Left forelimb (tissue), 1 donor: Measurements from ENCODE around the gene AASDH.
A peak's percentile ranks its signal among the peaks of the same experiment; 100 is the strongest.

Experiments
- DNase-seq: peaks from one replicate; pipeline ENCODE4 v3.0.0-alpha.2; 2018; ENCODE audit warnings: low spot score

Gene AASDH

GRCh38 chr4:56315543-56315942 lies 71.7 kb downstream of the AASDH start:
- no peak for DNase-seq

GRCh38 chr4:56315041-56315440 lies 72.2 kb downstream of the AASDH start:
- DNase-seq = no peak

GRCh38 chr4:56314207-56314915 lies 72.9 kb downstream of the AASDH start:
- DNase-seq = peak; percentile 47

GRCh38 chr4:56313132-56313531 lies 74.2 kb downstream of the AASDH start:
- no peak for DNase-seq

- no peak for DNase-seq
Observed at GRCh38 chr4:56311299-56311975, 75.9 kb downstream of the AASDH start.

- no peak for DNase-seq
Observed at GRCh38 chr4:56310401-56311125, 76.7 kb downstream of the AASDH start.

- DNase-seq = no peak
Observed at GRCh38 chr4:56308384-56308783, 78.9 kb downstream of the AASDH start.

GRCh38 chr4:56307423-56307822 lies 79.9 kb downstream of the AASDH start:
- no peak for DNase-seq

GRCh38 chr4:56305390-56305789 lies 81.9 kb downstream of the AASDH start:
- no peak for DNase-seq

GRCh38 chr4:56303921-56304320 lies 83.4 kb downstream of the AASDH start:
- no peak for DNase-seq

- DNase-seq = no peak
Observed at GRCh38 chr4:56302760-56303159, 84.5 kb downstream of the AASDH start.

GRCh38 chr4:56301997-56302496 lies 85.2 kb downstream of the AASDH start:
- DNase-seq = no peak

GRCh38 chr4:56301181-56301996 lies 85.9 kb downstream of the AASDH start:
- DNase-seq = no peak

GRCh38 chr4:56298236-56298635 lies 89.1 kb downstream of the AASDH start:
- no peak for DNase-seq

GRCh38 chr4:56297776-56298175 lies 89.5 kb downstream of the AASDH start:
- no peak for DNase-seq

GRCh38 chr4:56296526-56296925 lies 90.8 kb downstream of the AASDH start:
- no peak for DNase-seq

GRCh38 chr4:56293121-56293520 lies 94.2 kb downstream of the AASDH start:
- DNase-seq = no peak

- DNase-seq = peak; percentile 70
Observed at GRCh38 chr4:56289934-56290333, 97.4 kb downstream of the AASDH start.

- DNase-seq = no peak
Observed at GRCh38 chr4:56288663-56289062, 98.6 kb downstream of the AASDH start.
